Fibroblast of peridontal ligament (primary cell): ENCODE measurements around the gene CMC1.
"Not testable (repeated sequence)": the region's sequence is repeated elsewhere in the genome, so short reads cannot be mapped to it uniquely, and the experiment has no call there.

Experiments used
- DNase-seq: peaks from one replicate; pipeline ENCODE4 v3.0.0-alpha.2; 2010; ENCODE audit errors: extremely low read depth

CMC1 gene, protein sequence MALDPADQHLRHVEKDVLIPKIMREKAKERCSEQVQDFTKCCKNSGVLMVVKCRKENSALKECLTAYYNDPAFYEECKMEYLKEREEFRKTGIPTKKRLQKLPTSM

GRCh38 chr3:28241221-28242160, at the start of gene CMC1:
Gene CMC1 (plus strand): TSS chr3:28241619. CDS start chr3:28241794, 175 bp downstream.
- DNase-seq = peak; percentile 92

GRCh38 chr3:28198161-28198560, 43.3 kb upstream of the CMC1 start:
- no peak for DNase-seq

DNA sequence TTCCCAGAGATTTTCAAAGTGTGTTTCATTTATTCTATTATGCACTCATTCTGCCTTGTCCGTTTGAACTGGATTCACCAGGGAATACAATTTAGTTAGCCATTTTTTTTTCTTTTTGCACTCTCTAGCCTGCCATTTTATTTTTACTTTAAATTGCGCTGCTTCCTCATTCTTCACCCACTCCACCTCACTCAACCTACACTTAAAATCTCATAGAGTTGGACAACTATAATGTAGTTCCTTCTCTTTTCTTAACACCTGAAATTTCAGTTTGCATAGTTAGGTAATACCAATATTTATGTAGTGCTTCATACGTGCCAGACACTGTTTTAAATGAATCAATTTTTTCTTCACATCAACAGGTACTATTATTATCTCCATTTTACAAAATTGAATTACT, 42.4 kb upstream of the CMC1 start:
- DNase-seq = no peak

- DNase-seq = not testable (repeated sequence)
Measured at GRCh38 chr3:28199643-28200042, 41.8 kb upstream of the CMC1 start.

GRCh38 chr3:28200366-28200848, 41.0 kb upstream of the CMC1 start:
- DNase-seq = not testable (repeated sequence)

- no peak for DNase-seq
Measured at GRCh38 chr3:28206479-28206878, 34.9 kb upstream of the CMC1 start.

- DNase-seq = no peak
Measured at GRCh38 chr3:28207000-28207733, 34.3 kb upstream of the CMC1 start.

DNA sequence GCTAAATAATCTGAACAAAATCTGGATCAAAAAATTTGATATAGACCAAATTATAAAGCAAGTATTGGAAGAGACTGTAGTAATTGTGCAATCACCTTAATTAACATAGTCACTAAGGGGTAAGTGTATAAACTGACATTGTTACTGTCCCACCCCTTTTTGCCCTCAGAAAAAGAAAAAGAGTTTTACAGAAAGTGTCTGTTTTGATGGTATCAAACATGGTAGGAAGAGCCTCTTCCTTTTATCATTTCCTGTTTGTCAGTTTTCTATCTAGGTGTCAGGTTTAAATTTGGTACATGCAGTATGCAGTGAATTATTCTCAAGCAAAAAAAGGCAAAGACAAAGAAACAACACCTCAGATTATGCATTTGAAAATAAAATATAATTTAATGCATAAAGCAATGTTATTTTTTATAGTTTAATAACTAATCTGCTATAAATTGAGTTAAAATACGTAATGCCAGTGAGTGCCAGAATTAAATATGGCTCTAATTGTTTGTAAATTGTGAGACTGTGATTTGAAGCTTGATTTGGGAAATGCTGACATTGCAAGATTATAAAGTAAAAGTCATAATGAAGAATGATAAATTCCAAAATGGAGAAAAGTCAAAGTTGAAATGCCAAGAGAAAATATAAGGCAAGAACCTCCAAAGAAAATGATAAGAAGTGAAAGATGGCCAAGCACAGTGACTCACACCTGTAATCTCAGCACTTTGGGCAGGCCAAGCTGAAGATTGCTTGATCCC, 30.3 kb upstream of the CMC1 start:
- DNase-seq = no peak

- no peak for DNase-seq
Measured at GRCh38 chr3:28212681-28213080, 28.7 kb upstream of the CMC1 start.

DNA sequence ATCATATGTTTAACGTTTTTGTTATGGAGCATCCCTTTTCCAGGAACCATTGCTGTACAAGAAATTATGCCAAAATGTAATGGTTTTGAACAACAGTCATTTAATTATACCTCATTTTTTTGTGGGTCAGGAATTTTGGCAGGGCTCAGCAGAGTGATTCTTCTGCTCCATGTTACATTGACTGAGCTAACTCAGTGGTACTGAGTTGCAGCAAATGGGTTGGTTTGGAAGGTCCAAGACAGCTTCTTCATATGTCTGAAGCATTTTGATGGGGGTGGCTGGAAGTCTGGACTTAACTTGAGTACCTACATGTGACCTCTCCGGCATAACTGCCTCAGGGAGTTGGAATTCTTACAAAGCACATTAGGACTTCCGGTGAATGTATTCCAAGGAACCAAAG, 26.0 kb upstream of the CMC1 start:
- DNase-seq = no peak

GRCh38 chr3:28218071-28218916, 23.1 kb upstream of the CMC1 start:
- no peak for DNase-seq

GRCh38 chr3:28218917-28219198, 22.6 kb upstream of the CMC1 start:
- DNase-seq = no peak

GRCh38 chr3:28224430-28224829, 17.0 kb upstream of the CMC1 start:
- DNase-seq = no peak

DNA sequence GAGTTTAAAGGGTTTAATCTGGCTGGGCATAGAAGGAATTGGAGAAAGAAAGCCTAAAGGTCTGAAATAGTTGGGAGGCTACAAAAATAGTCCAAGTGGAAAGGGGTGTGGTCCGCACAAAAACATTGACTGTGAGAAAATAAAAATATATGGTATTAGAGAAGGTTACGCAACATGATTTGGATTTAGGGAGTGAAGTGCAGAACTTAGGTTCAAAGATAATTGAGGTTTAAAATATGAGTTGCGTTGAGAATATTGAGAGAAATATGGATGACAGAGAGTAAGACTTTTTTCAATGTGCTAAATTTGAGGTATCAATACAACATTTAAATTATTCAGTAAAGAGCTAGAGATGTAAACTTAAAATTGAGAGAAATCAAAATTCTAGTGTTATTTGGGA, 15.4 kb upstream of the CMC1 start:
- DNase-seq = no peak

GRCh38 chr3:28228623-28229022, 12.8 kb upstream of the CMC1 start:
- no peak for DNase-seq

DNA sequence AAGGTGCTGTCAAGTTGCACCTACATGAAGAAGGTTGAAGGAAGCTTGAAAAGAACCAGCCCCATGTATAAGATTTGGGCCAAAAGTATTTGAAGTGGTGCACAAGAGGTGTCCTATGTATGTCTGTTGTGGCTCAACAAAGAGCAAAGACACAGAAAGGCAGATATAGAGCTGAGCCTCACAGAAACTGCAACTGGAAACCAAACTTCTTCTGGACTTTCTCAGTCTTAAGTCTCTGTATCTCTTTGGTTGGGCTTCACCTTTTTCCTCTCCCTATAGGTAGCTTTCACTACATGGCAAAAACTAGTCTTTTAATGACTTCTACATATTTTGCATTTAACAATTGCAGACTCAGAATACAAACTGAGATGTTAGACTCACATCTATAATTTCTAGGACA, 8.8 kb upstream of the CMC1 start:
- DNase-seq = no peak

DNA sequence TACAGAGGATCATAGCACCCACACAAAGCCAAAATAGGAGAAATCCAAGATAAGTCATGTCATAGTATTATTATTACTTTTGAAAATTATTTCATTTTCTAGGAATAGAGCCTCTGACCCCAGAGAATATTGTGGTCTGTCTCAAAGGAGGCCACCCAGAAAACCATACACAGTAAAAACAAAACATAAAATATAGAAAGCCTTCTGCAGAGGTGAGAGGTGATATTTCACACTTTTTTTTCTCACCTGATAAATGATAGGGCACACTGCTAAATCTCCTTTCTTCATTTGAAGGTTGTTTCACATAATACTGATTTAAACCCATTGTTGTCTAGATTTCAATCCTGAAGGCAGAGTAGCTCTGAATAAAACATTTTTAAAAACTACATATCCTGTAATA, 7.0 kb upstream of the CMC1 start:
- no peak for DNase-seq

DNA sequence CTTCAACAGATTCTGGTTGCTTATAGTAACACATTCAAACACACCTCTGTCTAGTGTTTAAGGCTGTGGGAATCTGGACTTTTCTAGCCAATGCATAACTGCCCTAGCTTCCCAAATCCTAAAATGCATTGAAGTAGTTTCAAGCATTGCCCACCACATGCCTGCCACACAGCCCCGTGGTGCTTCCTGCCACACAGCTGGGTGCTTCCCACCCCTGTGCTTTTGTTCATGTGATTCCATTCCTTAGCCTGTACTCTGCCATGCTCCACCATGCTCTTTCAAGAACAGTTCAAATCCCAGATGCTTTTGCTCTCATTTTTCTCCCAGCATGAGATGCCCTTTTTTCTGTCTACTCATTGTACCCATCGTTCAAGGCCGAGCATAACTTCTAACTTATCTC, 2.3 kb upstream of the CMC1 start:
- no peak for DNase-seq

GRCh38 chr3:28240441-28240840, 978 bp upstream of the CMC1 start:
- DNase-seq = no peak

GRCh38 chr3:28242519-28242918, 1.1 kb downstream of the CMC1 start:
- no peak for DNase-seq

GRCh38 chr3:28243424-28244106, 2.1 kb downstream of the CMC1 start:
- DNase-seq = no peak
